Measurements from ENCODE around the gene IKBKE.

Gene IKBKE

GRCh38 chr1:206540044-206540780 is 69.9 kb downstream of the IKBKE start:
- no peak for DNase-seq (ENCODE audit: low read depth in 2 of 2)

GRCh38 chr1:206541236-206541833 is 71.1 kb downstream of the IKBKE start:
- DNase-seq (ENCODE audit: low read depth in 2 of 2): no peak

- DNase-seq (ENCODE audit: low read depth in 2 of 2): peak; percentile 74 to 85
Observed at GRCh38 chr1:206544562-206545257, 74.4 kb downstream of the IKBKE start.

- no peak for DNase-seq (ENCODE audit: low read depth in 2 of 2)
Observed at GRCh38 chr1:206545351-206545750, 75.1 kb downstream of the IKBKE start.

All from stimulated activated CD4-positive, alpha-beta T cell treated with anti-CD3 and anti-CD28 coated beads, Interleukin-12 subunit alpha, Interleukin-12 subunit beta, amount 100 ng/mL, for 24 hours (primary cell).